ENCODE measurements around the gene RIC3. TPM values are rescaled to one million over a fixed set of nuclear protein-coding genes. Genes with fewer than 3 reads are reported as not detected.
A peak's percentile ranks its signal among the peaks of the same experiment; 100 is the strongest.

The RIC3 gene
- total RNA-seq, 1 donor, result not detected

- DNase-seq (ENCODE audit: low read depth), result no peak
- peak; percentile 19 for TF ChIP-seq CTCF (IDR thresholded peaks at IDR 0.05; ENCODE audit: insufficient read depth, low read depth, low read length)
- no peak overlapping the region for H3K4me3 ChIP-seq (ENCODE audit: low read depth, low read length)
These were observed 81.6 kb downstream of the RIC3 start for GRCh38 chr11:8087185-8087584.

- no peak for DNase-seq (ENCODE audit: low read depth)
- no peak overlapping the region for H3K4me3 ChIP-seq (ENCODE audit: low read depth, low read length)
- no peak for TF ChIP-seq CTCF (IDR thresholded peaks at IDR 0.05; ENCODE audit: insufficient read depth, low read depth, low read length)
These were observed 82.3 kb downstream of the RIC3 start for GRCh38 chr11:8086571-8086970.

GRCh38 chr11:8086001-8086479 lies 82.8 kb downstream of the RIC3 start:
- no peak overlapping the region for H3K4me3 ChIP-seq (ENCODE audit: low read depth, low read length)
- TF ChIP-seq CTCF (IDR thresholded peaks at IDR 0.05; ENCODE audit: insufficient read depth, low read depth, low read length), result no peak
- no peak for DNase-seq (ENCODE audit: low read depth)

- TF ChIP-seq CTCF (IDR thresholded peaks at IDR 0.05; ENCODE audit: insufficient read depth, low read depth, low read length), result no peak
- DNase-seq (ENCODE audit: low read depth), result no peak
- no peak overlapping the region for H3K4me3 ChIP-seq (ENCODE audit: low read depth, low read length)
These were observed 83.7 kb downstream of the RIC3 start for GRCh38 chr11:8085011-8085645.

GRCh38 chr11:8084352-8084751 lies 84.5 kb downstream of the RIC3 start:
- no peak for TF ChIP-seq CTCF (IDR thresholded peaks at IDR 0.05; ENCODE audit: insufficient read depth, low read depth, low read length)
- H3K4me3 ChIP-seq (ENCODE audit: low read depth, low read length), result no peak overlapping the region
- DNase-seq (ENCODE audit: low read depth), result no peak

GRCh38 chr11:8083871-8084281 lies 84.9 kb downstream of the RIC3 start:
- TF ChIP-seq CTCF (IDR thresholded peaks at IDR 0.05; ENCODE audit: insufficient read depth, low read depth, low read length), result no peak
- DNase-seq (ENCODE audit: low read depth), result no peak

GRCh38 chr11:8083088-8083395 lies 85.8 kb downstream of the RIC3 start:
- DNase-seq (ENCODE audit: low read depth), result no peak
- TF ChIP-seq CTCF (IDR thresholded peaks at IDR 0.05; ENCODE audit: insufficient read depth, low read depth, low read length), result no peak
- H3K4me3 ChIP-seq (ENCODE audit: low read depth, low read length), result no peak overlapping the region

More at GRCh38 chr11:8083871-8084281, 84.9 kb downstream of the RIC3 start:
- no peak overlapping the region for H3K4me3 ChIP-seq (ENCODE audit: low read depth, low read length)

Data from fibroblast of villous mesenchyme (primary cell).